GM19395 (cell line): ENCODE results near the gene KRT78.
"Not testable (repeated sequence)": the region's sequence is repeated elsewhere in the genome, so short reads cannot be mapped to it uniquely, and the experiment has no call there.

ENCODE experiments used
- ATAC-seq: cut with Tn5 transposase; IDR thresholded peaks from one replicate; pipeline ENCODE4 v1.9.1; 2021; ENCODE audit warnings: mild to moderate bottlenecking, moderate library complexity; ENCODE audit not compliant: unreplicated experiment

Gene KRT78

DNA sequence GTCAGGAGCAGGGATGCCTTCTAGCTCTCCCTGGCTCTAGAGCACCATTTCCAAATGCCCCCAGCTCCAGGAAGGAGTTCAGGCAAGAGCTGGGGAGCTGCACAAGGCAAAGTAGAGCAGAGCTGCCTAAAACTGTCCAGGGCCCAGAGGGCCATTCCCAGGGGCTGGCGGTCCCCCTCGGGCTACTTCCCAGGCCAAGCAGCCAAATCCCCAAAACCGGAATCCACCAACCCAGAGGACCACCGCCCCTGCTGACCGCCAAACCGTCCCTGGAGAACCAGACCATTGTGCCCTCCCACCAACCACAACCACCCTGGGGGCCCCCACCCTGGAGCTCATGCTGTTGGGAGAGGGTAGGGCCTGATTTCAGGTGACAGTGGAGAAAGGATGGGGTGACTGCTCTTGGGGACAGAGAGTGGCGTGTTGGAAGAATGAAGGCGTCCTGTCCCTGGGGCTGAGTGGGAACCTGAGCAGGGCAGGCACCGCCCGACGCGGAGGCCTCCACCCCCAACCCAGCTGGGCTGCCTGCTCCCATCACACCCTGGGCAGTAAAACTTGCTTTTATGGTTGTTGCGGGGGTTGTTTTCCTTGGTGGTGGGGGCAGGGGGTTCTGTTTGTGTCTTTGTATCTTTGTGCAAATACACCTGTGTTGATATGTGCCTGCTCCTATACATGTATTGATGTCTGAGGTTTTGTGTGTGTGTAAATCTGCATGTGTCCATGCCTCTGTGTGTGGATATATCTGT, 24.0 kb upstream of the KRT78 start:
- ATAC-seq: no peak

DNA sequence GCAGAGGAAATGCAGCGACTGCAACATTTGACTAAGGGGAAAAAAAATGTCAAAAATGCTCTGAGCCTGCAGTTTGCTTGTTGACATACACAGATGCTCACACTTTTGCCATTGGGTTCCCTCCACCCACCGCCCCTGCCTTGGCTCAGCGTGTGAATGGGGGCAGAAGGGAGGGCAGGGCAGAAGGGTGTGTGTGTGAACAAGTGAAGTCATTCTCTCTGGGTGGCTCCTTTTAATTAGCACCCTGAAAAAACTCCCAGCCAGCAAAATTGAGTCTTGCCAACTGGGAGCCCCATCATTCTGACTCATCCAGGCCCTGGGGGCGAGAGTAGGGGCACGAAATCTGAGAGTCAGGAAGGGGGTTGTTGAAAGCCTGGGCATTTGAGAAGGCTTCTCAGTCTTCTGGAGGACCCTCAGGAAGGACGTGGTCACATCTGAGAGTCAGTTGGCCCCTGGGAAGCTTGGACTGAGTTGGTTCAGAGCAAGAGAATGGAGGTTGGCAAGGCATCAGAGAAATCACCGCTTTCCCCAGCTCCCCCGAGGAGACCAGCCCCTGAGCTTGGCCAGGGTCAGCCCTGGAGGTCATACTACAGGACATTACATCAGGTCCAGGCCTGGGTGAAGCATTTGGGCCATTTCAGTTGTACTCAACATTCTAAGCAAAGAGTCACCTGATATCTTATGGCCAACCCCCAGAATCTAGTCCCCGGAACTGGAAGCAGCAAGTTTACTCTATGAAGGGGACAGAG, 22.7 kb upstream of the KRT78 start:
- ATAC-seq: no peak

DNA sequence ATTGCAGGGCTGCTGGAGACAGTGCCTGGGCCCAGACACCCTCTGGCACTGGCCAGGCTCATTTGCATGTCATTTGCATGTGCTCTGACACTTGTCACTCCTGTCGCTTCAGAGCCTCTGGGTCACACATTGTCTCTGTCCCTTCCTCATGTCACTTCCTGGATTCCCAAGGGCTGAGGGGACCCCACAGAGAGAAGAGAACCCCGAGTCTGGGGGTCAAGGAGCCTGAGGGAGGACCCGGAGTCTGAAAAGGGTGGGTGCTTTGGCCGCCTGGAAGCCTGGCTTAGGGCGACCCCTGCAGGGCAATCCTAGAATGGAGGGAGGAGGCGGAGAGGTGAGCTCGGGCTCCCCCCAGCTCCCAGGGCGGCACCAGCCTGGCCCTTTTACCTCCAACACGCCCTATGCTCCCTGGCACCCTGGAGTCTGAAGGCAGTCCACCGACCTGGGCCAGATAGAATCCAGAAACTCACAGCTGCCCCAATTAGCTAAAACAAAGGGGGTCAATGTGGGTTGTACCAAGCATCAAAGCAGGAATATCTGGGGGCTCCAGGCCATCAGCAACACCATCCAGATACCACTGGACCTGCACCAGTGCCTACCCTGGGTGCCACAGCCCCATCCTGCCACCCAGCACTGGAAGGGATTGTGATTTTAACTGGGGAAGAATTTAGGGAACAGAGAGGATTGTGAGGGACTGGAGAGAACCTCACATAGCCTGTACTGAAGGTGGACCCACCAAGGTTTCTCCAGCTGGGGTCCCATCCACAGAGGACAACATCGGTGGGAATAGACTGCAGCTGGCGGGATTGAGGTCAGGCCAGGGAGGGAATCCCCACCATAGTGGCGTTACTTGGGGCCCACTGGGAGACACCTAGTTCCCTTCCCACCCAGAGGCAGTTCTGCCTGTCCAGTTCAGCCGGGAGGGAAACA, 21.8 kb upstream of the KRT78 start:
- no peak for ATAC-seq

DNA sequence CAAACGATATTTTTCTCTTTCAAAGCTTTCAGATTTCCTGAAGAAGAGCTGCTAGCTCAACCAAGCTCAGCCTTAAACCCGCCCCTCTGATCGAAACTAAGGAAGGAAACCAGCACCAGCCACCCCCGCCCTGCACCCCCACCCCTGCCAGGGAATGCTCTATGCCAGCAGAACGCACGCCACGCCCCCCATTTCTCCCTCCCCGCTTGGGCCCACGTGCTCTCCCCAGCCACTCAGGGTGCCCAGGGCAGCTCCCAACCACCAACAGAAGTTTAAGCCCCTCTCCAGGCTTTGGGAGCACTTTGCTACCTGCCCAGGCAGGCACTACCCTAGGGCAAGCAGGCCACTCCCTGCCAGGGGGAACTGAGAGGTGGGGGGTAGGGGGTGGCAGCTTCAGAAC, 18.8 kb upstream of the KRT78 start:
- no peak for ATAC-seq

DNA sequence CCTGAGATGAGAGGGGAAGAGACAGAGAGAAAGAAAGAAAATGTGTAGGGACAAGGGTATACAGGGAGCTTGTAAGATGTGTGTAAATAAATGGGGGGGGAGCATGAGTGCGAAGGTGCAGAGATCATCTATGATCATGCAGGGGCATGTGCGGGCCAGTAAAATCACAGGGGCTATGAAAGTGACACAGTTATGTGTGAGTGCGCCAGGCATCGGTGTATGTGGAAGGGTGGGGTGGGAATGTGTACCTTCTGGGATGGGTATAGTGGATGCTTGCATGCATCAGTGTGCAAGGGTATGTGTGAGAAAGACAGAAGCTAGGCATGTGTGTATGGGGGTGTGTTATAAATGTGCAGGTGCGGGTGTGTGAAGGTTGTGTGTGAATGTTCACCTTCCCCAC, 18.4 kb upstream of the KRT78 start:
- no peak for ATAC-seq

DNA sequence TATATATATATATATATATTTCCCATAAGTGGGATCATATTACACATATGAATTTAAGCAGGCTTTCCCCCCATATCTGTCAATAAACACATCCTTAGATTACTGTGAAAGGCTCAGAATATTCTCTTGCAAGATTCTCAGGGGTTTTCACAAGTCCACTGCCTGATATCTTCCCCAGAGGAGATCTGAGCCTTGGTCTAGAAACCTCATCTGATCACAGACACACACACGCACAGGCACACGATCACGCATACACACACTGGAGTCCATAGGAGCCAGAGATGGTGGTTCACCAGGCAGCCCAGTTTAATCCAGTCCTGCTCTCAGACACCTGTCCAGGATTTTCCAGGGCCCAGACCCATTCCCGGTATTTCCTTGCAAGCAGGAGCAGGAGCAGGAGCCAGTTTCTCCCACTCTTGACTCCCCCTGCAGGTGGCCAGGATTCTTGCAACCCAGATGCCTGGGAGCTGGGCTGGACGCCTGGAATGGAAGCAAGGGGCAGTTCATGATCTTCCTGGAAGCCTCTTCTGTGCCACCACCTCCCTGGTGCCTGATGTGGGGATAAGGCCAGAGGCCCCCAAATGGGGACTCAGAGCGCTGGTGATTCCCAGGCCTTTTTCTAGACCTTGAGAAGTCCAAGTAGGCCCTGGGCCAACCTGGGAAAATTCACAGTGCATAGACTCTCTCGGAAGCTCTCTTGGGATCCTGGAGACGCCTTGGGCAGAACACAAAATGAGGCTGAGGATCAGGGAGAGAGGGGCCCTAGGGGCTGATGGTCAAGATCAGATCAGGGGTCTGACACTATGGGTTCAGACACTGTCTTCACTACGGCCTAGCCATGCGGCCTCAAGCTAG, 16.5 kb upstream of the KRT78 start:
- no peak for ATAC-seq

DNA sequence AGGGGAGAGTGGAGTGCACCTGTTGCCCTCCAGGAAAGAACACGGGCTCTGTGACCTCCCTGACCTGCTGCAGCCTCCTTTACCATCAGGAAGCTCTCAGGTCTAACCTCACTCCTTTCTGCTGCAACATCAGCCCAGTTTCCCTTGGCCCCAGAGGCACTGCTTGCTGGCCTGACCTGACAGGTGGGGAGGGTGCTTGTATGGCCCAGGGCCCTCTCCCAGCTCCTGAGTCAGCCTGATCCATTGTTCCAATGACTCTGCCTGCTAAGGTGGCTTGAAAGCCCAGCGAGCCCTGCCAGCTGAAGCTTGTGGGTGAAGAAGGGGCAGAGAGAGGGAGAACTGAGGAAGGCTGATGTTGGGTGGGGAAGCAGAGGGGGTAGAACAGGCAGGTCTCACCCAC, 13.2 kb upstream of the KRT78 start:
- no peak for ATAC-seq

DNA sequence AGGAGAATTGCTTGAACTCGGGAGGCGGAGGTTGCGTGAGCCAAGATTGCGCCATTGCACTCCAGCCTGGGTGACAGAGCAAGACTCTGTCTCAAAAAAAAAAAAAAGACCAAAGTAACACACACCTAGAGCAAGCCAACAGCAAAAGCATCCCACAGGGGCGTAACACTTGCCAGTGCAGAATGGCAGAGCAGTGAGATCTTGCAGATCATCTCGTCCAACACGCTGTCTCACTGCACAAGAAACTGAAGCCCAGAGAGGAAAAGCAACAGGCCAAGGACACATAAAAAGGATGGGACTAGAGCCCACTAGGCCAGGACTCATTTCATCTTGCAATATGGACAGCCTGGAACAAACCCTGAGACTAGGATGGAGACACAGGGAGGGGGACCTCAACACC, 12.7 kb upstream of the KRT78 start:
- no peak for ATAC-seq

DNA sequence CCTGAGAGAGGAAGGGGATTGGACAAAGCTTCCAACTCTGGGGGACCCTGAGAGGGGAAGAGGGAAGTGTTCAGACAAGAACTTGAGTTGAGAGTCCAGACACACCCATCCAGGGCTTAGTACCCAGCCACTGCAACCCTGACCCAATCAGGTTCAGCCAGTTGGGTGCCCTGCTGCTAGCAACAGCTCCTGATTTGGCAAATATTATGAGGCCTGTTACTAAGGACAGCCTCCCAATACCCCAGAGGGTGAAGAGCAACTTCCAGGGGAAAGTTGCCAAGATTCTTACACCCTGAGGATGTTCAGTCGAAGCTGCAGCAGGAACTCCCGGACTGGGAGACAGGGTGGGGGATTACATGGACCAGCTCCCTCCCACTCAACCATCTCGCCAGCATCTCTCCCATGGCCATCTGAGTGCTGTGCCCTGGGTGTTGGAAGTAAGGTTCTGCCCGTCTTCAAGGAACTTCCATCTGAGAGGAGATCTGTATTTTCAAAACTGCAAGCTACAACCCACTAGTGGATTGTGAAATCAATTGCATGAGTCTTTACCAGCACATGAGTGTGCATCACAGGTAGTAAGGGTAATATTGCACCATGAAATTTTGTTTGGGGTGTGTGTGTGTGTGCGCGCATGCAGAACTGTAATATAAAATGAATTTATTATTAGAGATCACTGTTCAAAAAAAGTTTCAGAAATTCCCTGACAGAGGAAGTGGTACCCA, 11.5 kb upstream of the KRT78 start:
- ATAC-seq: no peak

DNA sequence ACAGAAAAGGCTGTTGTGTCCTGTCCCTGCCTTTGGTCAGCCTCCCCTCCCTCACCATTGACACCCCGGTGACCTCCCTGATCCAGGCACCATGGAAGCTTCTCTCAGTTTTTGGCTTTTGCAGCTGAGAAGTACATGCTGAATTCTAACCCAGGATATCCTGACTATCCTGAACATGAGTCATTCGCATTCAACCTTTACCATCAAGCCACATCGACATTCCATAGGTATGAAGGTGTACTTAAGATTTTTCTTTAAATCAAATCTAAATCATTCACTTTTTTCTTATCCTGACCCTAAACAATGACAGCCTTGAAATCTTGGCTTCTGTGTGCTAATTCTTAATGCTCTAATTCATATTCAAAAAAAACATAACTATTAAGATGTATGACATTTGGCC, 8.7 kb upstream of the KRT78 start:
- ATAC-seq: no peak

DNA sequence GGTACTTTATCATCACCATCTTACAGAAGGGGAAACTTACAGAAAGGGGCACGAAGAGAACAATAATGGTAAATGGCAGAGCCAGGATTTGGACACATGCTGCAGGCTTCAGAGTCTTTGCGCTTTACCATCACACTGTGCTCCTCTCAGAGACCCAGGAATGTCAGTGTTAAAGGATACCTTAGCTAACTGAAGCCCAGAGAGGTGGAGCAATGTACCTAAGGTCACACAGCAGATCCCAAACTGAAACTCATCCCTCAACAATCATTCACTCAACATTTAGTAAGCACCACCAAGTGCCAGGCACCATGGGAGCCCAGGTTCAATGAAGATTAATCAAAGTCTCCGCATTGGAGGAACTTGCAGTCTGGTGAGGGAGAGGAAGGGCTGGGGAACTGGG, 8.0 kb upstream of the KRT78 start:
- ATAC-seq: no peak

DNA sequence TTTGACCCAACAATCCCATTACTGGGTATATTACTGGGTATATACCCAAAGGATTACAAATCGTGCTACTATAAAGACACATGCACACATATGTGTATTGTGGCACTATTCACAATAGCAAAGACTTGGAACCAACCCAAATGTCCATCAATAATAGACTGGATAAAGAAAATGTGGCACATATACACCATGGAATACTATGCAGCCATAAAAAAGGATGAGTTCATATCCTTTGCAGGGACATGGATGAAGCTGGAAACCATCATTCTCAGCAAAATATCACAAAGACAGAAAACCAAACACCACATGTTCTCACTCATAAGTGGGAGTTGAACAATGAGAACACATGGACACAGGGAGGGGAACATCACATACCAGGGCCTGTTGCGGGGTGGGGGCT, 7.3 kb upstream of the KRT78 start:
- ATAC-seq: not testable (repeated sequence)

DNA sequence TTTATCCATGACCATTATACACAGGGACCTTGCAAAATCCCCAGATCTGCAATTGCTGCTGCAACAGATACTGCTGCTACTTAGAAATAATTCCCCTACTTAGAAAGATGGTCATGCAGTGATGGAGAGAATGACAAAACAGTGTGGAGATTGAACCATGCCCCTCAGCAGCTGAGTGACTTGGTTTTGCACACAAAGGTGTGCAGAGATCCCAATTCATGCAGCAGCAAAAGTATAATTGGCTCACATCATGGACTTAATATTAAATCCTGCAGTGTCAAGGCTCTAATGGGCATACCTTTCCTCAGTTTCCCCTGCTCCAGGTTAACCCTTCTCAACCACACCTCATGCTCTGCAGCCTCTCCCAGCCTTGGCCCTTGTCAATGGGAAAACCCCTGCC, 3.0 kb upstream of the KRT78 start:
- no peak for ATAC-seq

DNA sequence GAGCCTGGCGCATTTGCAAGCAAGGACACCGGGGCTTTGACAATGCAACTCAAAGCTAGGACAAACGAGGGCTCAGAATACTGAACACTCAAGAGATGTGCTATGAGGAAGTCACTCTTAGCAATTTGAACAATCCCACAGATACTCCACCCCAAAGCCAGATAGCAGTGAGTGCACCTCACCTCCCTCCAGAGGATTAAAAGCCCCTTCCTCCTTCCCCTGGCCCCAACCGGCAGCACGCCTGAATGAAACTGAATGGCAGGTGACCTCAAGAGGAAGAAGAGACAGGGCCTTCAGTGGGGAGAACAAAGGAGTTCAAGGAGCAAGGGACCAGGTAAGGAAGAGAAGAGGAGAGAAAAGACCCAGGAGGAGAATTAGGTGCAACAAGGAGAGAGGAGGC, 1.9 kb upstream of the KRT78 start:
- no peak for ATAC-seq

DNA sequence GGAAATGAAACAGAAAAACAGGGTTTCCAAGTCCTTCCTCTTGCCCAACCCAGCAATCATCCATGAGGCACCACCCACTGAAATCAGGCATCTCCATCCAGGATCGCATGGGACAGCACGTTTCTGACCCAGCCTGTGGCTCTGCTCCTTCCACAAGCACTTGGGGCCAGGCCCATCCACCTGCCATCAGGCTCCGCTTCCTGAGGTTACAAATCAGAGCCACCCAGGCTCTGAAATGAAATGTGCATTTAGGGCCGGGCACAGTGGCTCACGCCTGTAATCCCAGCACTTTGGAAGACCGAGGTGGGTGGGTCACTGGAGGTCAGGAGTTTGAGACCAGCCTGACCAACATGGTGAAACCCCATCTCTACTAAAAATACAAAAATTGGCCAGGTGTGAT, 717 bp upstream of the KRT78 start:
- ATAC-seq: no peak

DNA sequence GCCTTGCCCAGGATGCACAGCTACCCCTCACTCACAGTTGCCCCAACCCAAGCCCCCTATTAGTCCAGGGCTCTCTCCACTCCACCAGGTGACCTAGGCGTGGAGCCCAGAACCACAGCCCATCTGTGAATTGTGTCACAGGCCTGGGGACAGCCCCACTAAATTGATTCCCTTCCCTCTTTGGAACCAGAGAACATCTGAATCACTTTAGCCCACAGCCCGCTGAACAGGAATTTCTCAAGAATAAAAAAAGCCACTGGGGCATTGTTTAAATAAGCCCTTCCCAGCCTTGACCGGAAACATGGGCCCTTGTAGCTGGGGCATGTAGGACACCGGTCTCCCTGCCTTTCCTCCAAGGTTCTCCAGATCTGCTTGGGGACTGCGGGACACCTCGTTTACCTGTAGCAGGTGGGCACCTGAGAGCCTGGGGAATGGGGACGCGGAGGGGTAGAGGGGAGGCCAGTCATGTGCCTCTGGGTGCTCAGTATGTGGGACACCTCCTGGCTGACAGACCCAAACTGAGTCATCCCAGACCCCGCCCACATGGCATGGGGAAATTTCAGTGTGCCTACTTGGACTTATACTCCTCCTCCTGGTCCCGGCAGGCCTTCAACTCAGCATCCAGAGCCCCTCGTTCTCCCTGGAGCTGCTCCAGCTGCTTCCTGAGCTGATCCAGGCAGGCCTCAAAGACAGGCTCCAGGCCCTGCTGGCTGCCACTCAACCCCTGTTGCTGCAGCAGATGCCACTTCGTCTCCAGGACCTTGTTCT, 1.3 kb downstream of the KRT78 start:
- ATAC-seq: no peak

DNA sequence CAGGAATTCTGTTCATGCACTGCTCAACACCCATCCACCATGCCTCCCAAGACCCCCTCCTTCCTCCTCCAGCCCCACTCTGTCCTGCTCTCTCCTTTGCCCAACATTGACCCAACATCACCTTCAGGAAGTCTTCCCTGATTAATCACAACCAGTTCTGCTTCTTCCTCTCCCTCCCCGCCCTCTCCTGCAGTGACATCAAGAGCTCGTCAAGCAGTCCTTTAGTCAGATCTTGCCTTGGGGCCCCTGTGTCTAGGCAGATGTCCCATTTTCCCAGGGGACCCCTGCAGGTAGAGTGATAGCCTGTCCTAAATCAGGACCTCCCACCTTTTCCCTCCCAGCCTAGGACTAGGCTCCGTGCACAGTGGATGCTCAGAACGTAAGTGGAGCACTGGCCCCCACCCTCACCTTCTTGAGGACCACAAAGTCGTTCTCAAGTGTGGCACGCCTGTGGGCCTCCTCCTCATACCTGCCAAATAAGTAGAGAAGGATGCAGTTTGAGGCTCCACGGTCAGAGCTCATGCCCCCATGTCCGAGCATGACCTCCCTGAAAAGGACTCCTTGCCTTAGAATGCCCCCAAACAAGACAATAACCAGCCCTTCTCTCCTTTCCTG, 2.3 kb downstream of the KRT78 start:
- no peak for ATAC-seq

DNA sequence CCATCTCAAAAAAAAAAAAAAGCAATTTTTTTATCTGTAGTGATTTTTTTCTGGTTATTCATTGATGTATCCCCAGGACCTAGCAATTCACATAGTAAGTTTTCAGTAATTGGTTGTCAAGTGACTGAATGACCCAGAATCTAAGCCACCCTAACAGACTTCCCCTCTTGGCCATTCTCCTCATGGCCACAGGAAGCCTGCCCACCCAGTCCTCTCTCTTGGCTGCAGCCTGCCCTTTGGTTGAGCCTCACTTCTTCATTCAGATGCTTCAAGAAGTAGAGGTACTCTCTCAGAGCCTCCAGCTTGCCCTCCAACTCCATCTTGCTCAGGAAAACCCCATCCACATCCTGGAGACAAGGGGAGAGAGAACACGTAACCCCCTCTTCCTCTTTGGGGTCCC, 2.8 kb downstream of the KRT78 start:
- ATAC-seq: no peak

DNA sequence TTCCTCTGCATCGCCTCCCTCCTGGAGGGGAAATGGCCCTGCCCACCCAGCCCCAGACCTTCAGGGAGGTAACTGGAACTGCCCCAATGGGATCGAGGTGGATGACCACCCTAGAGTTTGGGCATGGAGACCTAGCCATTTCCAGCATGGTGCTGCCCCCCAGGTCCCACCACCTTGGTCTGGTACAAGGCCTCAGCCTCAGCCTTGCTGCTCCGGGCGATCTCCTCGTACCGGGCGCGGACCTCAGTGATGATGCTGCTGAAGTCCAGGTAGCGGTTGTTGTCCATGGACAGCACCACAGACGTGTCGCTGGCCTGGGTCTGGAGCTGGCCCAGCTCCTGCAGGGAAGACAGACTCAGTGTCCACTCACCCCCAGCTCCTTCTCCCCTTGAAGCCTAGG, 4.4 kb downstream of the KRT78 start:
- no peak for ATAC-seq
